Measurements from ENCODE around the gene DNAI1.

DNAI1 gene

GRCh38 chr9:34560599-34561214 is 102.1 kb downstream of the DNAI1 start:
- no peak for DNase-seq

- DNase-seq: peak; percentile 7
Observed at GRCh38 chr9:34562135-34562745, 103.6 kb downstream of the DNAI1 start.

- no peak for DNase-seq
Observed at GRCh38 chr9:34563262-34563661, 104.7 kb downstream of the DNAI1 start.

- no peak for DNase-seq
Observed at GRCh38 chr9:34564617-34565016, 106.0 kb downstream of the DNAI1 start.

GRCh38 chr9:34565856-34566255 is 107.3 kb downstream of the DNAI1 start:
- DNase-seq: no peak

DNA sequence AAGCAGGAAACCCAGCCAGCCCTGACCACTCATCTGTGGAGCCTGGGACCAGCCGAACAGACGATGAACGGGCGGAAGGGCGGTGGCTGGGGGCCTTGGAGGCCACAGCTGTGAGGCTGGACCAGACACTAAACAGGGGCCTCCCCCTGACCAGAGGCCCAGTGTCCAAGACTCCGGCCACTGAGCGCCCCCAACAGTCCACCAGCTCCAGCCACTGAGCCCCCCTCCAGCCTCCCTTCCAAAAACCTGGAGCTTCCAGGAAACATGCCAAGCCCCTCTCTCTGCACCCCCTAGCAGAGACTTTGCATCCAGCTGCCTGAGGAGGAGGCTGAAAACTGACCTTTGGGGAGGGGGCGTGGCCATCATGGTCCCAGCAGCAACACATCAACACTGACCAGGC is 107.7 kb downstream of the DNAI1 start:
- DNase-seq: no peak

DNA sequence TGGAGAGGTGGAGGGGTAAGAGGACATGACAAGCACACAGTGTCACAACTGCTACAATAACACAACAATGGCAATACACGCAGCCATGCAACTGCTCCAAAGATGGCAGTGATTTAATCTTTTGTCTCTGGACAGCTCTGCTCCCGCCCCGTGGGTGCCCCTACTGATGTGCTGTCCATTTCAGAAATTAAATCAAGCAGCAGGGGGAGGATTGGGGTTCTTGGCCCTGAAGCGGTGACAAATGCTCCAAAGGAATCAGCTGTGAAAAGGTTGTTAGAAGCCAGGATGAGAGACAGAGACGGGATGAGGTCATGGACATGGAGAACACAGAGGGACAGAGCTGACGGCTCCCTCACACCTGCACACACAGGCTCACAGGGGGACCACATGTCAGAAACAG is 108.4 kb downstream of the DNAI1 start:
- DNase-seq: no peak

GRCh38 chr9:34568133-34568532 is 109.5 kb downstream of the DNAI1 start:
- DNase-seq: no peak

DNA sequence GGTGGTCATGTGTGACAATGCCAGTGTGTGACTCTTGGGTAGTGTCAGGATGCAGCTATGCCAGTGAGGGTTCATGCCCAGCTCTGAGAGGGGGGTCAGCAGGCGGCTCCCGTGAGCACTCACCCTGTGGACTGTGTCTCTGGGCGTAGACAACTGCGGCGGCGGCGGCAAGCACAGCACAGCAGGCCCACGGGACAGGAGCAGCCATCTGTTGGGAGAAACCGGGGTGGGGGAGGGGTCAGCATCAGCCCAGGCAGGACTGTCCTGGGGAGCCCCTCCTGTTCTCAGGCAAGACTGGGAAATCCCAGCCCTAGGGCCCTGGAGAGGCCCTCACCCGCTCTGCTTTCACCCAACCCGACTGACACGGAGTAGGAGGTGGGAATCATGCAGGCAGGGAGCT is 110.2 kb downstream of the DNAI1 start:
- no peak for DNase-seq

GRCh38 chr9:34570376-34570775 is 111.8 kb downstream of the DNAI1 start:
- DNase-seq: no peak

Data from DMS53 (cell line).